Neural cell (in vitro differentiated cells): ENCODE results near the gene RABGGTB. TPM values are rescaled to one million over a fixed set of nuclear protein-coding genes. Genes with fewer than 3 reads are reported as not detected.
"Not testable (repeated sequence)": the region's sequence is repeated elsewhere in the genome, so short reads cannot be mapped to it uniquely, and the experiment has no call there.

Experiments
- H2AFZ ChIP-seq: fragments of 200-600, 300-800 bp; sonication (generic), shearing (Covaris generic); 2 replicates; pipeline ENCODE4 v1.6.0; 2014; ENCODE audit warnings: low read depth, mild to moderate bottlenecking, antibody characterized with exemption, low read length, moderate library complexity
- H3F3A ChIP-seq: fragments of 200-600 bp; shearing (Covaris generic); 2 replicates; pipeline ENCODE4 v1.6.1; 2016; ENCODE audit warnings: mild to moderate bottlenecking, moderate library complexity, mixed read lengths, antibody characterized with exemption, low read length; ENCODE audit not compliant: insufficient read depth, poor library complexity, severe bottlenecking
- H3K27ac ChIP-seq: fragments of 200-600, 300-800 bp; sonication (generic), shearing (Covaris generic); 2 replicates; pipeline ENCODE4 v1.5.1; 2014; ENCODE audit warnings: mild to moderate bottlenecking, low read length, moderate library complexity
- H3K27me3 ChIP-seq: fragments of 300-800, 200-600 bp; sonication (generic), shearing (Covaris generic); 2 replicates; pipeline ENCODE4 v1.6.0; 2014; ENCODE audit warnings: mild to moderate bottlenecking, low read depth, low read length, moderate library complexity; ENCODE audit not compliant: insufficient read depth
- H3K36me3 ChIP-seq: fragments of 300-800, 200-600 bp; sonication (generic), shearing (Covaris generic); 2 replicates; pipeline ENCODE4 v1.5.1; 2014; ENCODE audit warnings: mild to moderate bottlenecking, antibody characterized with exemption, low read length, moderate library complexity; ENCODE audit not compliant: insufficient read depth
- H3K4me2 ChIP-seq: fragments of 300-800, 200-600 bp; sonication (generic), shearing (Covaris generic); 2 replicates; pipeline ENCODE4 v1.6.0; 2014; ENCODE audit warnings: mild to moderate bottlenecking, low read length
- H3K4me3 ChIP-seq: fragments of 300-800, 200-600 bp; sonication (generic), shearing (Covaris generic); 2 replicates; pipeline ENCODE4 v1.5.1; 2014; ENCODE audit warnings: mild to moderate bottlenecking, low read length, moderate library complexity
- H3K79me2 ChIP-seq: fragments of 200-600 bp; shearing (Covaris generic); replicated peaks from 2 replicates; pipeline ENCODE4 v1.6.0; 2014; ENCODE audit warnings: mild to moderate bottlenecking, low read length, moderate library complexity; ENCODE audit not compliant: insufficient read depth
- H3K9ac ChIP-seq: fragments of 300-800, 200-600 bp; sonication (generic), shearing (Covaris generic); 2 replicates; pipeline ENCODE4 v1.6.1; 2016; ENCODE audit warnings: mild to moderate bottlenecking, low read length, mixed read lengths
- H3K9me2 ChIP-seq: fragments of 200-600 bp; shearing (Covaris generic); 2 replicates; pipeline ENCODE4 v1.6.1; 2016; ENCODE audit warnings: mild to moderate bottlenecking, low read length, mixed read lengths; ENCODE audit not compliant: insufficient read depth
- H3K9me3 ChIP-seq: fragments of 200-600, 300-800 bp; sonication (generic), shearing (Covaris generic); 2 replicates; pipeline ENCODE4 v1.6.1; 2016; ENCODE audit warnings: mild to moderate bottlenecking, mixed run types, low read length, moderate library complexity, mixed read lengths
- H4K20me1 ChIP-seq: fragments of 200-600 bp; shearing (Covaris generic); 2 replicates; pipeline ENCODE4 v1.6.1; 2016; ENCODE audit warnings: mild to moderate bottlenecking, mixed run types; ENCODE audit not compliant: insufficient read depth
- EP300 ChIP-seq: fragments of 450-650 bp; conservative IDR thresholded peaks from 2 replicates; pipeline ENCODE4 v1.6.1; 2014; ENCODE audit warnings: antibody characterized with exemption, mild to moderate bottlenecking, moderate library complexity; ENCODE audit not compliant: poor library complexity, severe bottlenecking
- EZH2 ChIP-seq: fragments of 200-600, 300-800 bp; shearing (Covaris generic), sonication (generic); IDR thresholded peaks from 2 replicates; pipeline ENCODE4 v1.6.1; 2014; ENCODE audit warnings: antibody characterized with exemption, low read length, borderline replicate concordance, mild to moderate bottlenecking; ENCODE audit not compliant: insufficient read depth, poor library complexity, severe bottlenecking
- MXI1 ChIP-seq: fragments of 450-650 bp; conservative IDR thresholded peaks from 2 replicates; pipeline ENCODE4 v1.6.1; 2014; ENCODE audit warnings: antibody characterized with exemption, mild to moderate bottlenecking; ENCODE audit not compliant: poor library complexity, severe bottlenecking
- POLR2AphosphoS5 ChIP-seq: IDR thresholded peaks from 2 replicates; pipeline ENCODE4 v1.6.1; 2012
- RAD21 ChIP-seq: fragments of 450-650 bp; conservative IDR thresholded peaks from 2 replicates; pipeline ENCODE4 v1.6.1; 2014; ENCODE audit warnings: antibody characterized with exemption, mild to moderate bottlenecking, moderate library complexity
- REST ChIP-seq: IDR thresholded peaks from 2 replicates; pipeline ENCODE4 v1.6.1; 2012; ENCODE audit warnings: borderline replicate concordance
- SMC3 ChIP-seq: fragments of 450-650 bp; conservative IDR thresholded peaks from 2 replicates; pipeline ENCODE4 v1.6.1; 2014; ENCODE audit warnings: antibody characterized with exemption, mild to moderate bottlenecking, moderate library complexity; ENCODE audit not compliant: poor library complexity
- TAF1 ChIP-seq: IDR thresholded peaks from 2 replicates; pipeline ENCODE4 v1.6.1; 2012; ENCODE audit warnings: low read depth
- polyA plus RNA-seq: library from polyadenylated mRNA; depleted of rRNA; stranded (reverse); fragments of >200 nt; gene quantifications from 2 replicates; pipeline ENCODE4 v1.2.3, GENCODE V29; 2014
- TF ChIP-seq, protein P1 (sequence below): fragments of 450-650 bp; IDR thresholded peaks from 2 replicates; pipeline ENCODE4 v1.5.1; 2014; ENCODE audit warnings: antibody characterized with exemption, mild to moderate bottlenecking, moderate library complexity; ENCODE audit not compliant: poor library complexity, severe bottlenecking

RABGGTB gene
- polyA plus RNA-seq, 1 donor from 2014 or later = 132 TPM

GRCh38 chr1:75808921-75809320 lies 22.9 kb downstream of the RABGGTB start:
- Histone ChIP-seq H3K79me2 (no peaks in the 10 kb centered on the region), H3K4me3 (no peak overlapping the region), H3K9ac (no peak overlapping the region), H2AFZ (no peak overlapping the region), H3K27me3 (no peaks in the 10 kb centered on the region), H3K36me3 (no peaks in the 10 kb centered on the region), H4K20me1 (no peaks in the 10 kb centered on the region), H3K27ac (no peak overlapping the region), H3K4me2 (no peak overlapping the region), H3K9me3 (no peaks in the 10 kb centered on the region), H3F3A (no peaks in the 10 kb centered on the region), H3K9me2 (no peaks in the 10 kb centered on the region)
- TF ChIP-seq EZH2 = no peak

DNA sequence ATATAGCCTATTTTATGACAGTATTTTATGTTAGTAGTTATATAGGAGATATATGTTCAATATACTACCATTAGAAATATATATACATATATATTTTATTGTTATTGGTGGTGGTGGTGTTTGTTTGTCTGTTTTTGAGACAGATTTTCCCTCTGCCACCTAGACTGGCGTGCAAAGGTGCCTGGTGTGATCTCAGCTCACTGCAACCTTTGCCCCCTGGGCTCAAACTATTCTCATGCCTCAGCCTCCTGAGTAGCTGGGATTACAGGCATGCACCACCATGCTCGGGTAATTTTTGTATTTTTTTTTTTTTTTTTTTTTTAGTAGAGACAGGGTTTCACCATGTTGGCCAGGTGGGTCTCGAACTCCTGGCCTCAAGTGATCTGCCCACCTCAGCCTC lies 24.1 kb downstream of the RABGGTB start:
- not testable (repeated sequence) for H3K9me2 ChIP-seq, H3K9ac ChIP-seq, H4K20me1 ChIP-seq, H3K27ac ChIP-seq, H3K36me3 ChIP-seq, H2AFZ ChIP-seq, H3K9me3 ChIP-seq, H3K79me2 ChIP-seq, H3K4me3 ChIP-seq, H3F3A ChIP-seq, H3K4me2 ChIP-seq, H3K27me3 ChIP-seq

- no peaks in the 10 kb centered on the region for H3F3A ChIP-seq
- no peaks in the 10 kb centered on the region for H3K79me2 ChIP-seq
- no peaks in the 10 kb centered on the region for H3K9me2 ChIP-seq
- no peak overlapping the region for H3K27ac ChIP-seq
- TF ChIP-seq POLR2AphosphoS5 = no peak
- no peak for TF ChIP-seq MXI1
- no peak for TF ChIP-seq REST
- TF ChIP-seq SMC3 = no peak
- TF ChIP-seq EP300 = no peak
- no peak for TF ChIP-seq EZH2
- TF ChIP-seq RAD21 = no peak
- TF ChIP-seq, protein P1, sequence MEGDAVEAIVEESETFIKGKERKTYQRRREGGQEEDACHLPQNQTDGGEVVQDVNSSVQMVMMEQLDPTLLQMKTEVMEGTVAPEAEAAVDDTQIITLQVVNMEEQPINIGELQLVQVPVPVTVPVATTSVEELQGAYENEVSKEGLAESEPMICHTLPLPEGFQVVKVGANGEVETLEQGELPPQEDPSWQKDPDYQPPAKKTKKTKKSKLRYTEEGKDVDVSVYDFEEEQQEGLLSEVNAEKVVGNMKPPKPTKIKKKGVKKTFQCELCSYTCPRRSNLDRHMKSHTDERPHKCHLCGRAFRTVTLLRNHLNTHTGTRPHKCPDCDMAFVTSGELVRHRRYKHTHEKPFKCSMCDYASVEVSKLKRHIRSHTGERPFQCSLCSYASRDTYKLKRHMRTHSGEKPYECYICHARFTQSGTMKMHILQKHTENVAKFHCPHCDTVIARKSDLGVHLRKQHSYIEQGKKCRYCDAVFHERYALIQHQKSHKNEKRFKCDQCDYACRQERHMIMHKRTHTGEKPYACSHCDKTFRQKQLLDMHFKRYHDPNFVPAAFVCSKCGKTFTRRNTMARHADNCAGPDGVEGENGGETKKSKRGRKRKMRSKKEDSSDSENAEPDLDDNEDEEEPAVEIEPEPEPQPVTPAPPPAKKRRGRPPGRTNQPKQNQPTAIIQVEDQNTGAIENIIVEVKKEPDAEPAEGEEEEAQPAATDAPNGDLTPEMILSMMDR = no peak
- TF ChIP-seq TAF1 = no peak
- H3K4me2 ChIP-seq = no peak overlapping the region
- H3K36me3 ChIP-seq = no peaks in the 10 kb centered on the region
- no peaks in the 10 kb centered on the region for H3K27me3 ChIP-seq
- H2AFZ ChIP-seq = no peak overlapping the region
- H3K9ac ChIP-seq = no peak overlapping the region
- no peak overlapping the region for H3K4me3 ChIP-seq
- no peaks in the 10 kb centered on the region for H3K9me3 ChIP-seq
- H4K20me1 ChIP-seq = no peaks in the 10 kb centered on the region
These were observed 25.3 kb downstream of the RABGGTB start for GRCh38 chr1:75811211-75811981.
